ENCODE data around the gene EHD4.

EHD4 gene

DNA sequence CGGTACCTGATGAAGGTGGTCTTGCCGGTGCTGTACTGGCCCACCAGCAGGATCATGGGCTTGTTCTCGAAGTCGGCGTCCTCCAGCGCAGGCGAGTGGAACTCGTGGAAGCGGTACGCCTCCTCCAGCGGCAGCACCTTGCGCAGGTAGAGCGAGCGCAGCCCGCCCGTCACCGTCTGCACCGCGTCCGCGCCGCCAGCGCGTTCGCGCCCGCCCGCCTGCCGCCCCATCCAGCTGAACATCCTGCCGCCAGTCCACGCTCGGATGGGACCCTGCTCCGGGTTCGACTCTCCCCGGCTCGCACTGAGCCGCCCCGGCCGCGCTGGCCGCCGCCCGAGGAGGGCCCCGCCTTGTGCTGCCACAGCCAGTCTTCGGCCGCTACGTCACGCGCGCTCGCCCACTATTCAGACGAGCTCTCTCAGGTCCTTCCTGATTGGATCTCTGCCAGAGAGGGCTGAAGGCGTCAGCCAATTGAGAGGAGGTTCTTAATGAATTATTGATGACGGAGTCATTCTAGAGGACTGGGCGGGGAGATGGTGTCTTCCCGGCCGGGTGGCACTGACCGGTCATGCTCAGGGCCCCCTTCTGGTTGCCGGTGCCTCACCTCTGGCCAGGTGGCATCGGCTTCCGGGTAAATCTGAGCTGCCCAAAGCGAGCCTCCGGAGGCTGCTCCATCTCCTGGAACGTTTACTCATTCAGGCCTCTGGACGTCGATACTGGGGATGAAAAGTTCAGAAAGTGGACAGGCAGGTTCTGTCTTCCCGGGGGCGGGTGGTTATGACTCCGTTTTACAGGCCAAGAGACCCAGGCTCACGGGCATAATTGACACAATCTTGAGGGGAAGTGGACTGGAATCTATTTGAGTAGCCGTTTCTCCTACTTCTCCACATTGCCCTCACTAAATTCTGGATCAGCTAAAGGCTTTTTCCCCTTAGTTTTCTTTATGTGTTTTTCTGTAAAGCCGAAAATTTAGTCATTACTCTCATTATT is at the start of gene EHD4:
EHD4 (minus strand) TSS at position 305 of the 990 bp plus-strand sequence; CDS start at position 242, 63 bp downstream.
- peak; percentile 91 for DNase-seq (ENCODE audit: low read depth)

GRCh38 chr15:42021593-42021992 is 49.2 kb upstream of the EHD4 start:
- no peak for DNase-seq (ENCODE audit: low read depth)

GRCh38 chr15:42020713-42021273 is 48.4 kb upstream of the EHD4 start, which contains the start of gene PLA2G4E:
Gene PLA2G4E, minus strand, starts transcription at chr15:42021042. Its CDS starts 12 bp downstream, at chr15:42021030.
- no peak for DNase-seq (ENCODE audit: low read depth)

DNA sequence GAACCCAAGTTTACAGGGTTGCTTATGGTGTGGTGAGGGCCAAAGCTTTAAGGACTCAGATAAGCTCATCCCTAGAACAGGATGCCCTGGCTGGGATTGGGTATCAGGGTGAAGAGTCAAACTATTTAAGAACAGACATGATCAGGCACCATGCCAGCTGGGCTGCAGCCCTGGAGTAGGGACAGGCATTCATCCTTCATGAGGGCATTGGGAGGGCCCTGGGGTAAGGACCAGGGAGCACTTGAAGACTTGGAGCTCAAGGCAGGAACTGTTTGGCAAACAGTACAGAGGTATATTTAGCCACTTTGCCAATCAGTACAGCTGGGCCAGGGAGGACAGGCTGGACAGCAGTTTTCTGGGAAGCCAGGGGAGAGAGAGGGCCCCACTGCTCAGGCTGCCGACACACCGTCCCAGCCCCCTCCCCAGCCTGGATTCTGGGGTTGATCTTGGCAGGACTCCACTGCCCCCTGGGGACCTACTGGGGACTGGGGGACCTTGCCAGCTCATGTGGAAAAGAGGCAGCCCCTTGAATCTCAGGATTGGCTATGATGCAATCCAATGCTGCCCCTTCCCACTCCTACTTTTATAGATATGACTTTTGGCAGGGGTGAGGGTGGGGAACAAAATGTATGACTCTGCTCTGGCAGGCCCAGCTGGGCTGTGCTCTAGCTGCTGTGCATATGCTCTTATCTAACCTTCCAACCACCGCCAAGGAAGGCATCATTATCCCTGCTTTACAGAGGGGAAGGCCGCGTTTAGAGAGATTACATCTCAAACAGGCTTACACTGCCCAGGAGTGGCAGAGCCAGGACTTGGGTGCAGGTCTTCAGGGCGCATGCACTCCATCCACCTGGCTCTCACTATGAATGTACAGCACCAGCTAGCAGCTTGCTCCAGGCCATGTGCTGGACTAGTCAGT is 46.2 kb upstream of the EHD4 start:
- no peak for DNase-seq (ENCODE audit: low read depth)

GRCh38 chr15:42016971-42017370 is 44.6 kb upstream of the EHD4 start:
- no peak for DNase-seq (ENCODE audit: low read depth)

GRCh38 chr15:42014406-42014805 is 42.0 kb upstream of the EHD4 start:
- no peak for DNase-seq (ENCODE audit: low read depth)

DNA sequence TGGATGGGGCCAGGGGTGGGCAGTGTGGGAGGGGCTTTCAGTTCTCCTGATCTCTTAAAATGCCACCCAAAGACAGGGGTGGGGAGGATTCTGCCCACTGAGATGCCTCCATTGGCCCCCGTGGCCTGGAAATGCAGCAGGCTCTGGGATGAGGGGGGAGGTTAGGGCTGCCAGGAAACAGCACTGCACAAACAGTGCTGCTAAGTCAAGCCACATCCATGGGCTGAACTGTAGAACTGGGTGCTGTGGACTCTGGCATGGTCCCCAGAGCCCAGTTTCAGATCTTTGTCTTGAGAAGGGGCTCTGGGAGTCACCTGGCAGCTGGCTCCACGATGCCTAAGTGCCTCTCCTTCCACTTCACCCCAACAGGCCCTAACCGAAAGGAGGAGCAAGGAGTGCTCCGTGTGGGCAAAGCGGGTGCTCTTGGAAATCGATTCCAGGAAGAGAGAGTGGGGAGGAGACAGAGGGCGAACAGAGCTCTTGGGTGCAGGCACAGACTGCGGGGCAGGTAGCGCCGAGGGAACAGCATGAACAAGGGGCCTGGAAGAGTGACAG is 40.6 kb upstream of the EHD4 start:
- no peak for DNase-seq (ENCODE audit: low read depth)

- no peak for DNase-seq (ENCODE audit: low read depth)
Measured at GRCh38 chr15:42012241-42012640, 39.9 kb upstream of the EHD4 start.

- no peak for DNase-seq (ENCODE audit: low read depth)
Measured at GRCh38 chr15:42011074-42011473, 38.7 kb upstream of the EHD4 start.

DNA sequence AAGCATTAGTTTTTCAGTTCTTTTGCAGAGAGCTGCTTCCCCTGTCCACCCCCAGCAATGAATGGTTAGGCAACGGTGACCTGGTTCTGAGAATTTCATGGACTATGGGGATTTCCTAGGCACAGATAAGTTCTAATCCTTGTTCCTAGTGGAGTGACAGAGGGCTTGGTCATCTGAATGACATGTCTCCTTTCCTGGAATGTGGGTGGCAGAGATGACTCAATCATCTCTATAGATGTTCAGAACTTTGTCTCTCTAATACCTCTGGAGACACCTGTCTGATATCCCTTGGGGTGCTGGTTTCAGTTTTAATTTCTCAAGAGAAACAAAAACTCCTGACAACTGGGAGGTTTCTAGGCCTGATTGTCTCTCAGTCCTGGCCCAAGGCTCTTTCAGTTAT is 38.1 kb upstream of the EHD4 start:
- no peak for DNase-seq (ENCODE audit: low read depth)

GRCh38 chr15:42009474-42009873 is 37.1 kb upstream of the EHD4 start:
- DNase-seq (ENCODE audit: low read depth) = no peak

DNA sequence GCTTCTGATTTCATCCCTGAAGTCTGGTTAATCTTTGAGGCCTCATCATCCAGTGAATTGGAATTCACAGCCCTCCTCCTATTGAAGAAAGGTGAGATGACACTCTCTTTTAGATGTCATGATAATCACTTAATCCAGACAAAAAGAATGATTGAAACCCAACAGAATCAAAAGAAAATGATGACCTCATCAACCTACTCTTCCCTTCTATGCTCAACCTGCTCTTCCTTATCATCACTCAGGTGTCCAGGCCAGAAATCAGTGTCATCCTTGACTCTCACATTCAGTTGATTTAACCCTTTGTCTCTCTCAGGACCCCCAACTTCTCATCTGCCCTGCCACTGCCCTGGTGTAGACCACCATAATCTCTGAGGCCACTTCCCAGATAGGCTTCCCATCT is 36.7 kb upstream of the EHD4 start:
- no peak for DNase-seq (ENCODE audit: low read depth)

- DNase-seq (ENCODE audit: low read depth) = no peak
Measured at GRCh38 chr15:42007386-42007785, 35.0 kb upstream of the EHD4 start.

DNA sequence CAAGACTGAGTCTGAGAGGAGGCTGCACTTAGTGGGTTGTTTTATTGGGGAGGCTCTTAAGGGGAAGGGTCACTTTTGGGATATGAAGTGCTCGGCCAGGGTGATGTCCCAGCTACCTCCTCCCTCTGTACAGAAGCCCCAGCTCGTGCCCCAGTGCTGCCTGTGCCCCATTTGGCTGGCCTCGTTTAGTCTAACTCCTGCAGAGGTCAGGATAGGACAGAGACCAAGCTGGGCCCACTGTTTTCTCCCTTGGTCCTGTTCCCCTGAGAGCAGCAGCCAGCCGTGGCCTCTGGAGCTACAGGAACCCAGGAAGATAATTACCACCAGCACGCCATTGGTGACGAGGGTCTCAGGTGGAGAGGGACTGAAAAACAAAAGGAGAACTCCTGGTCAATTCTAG is 30.0 kb upstream of the EHD4 start:
- DNase-seq (ENCODE audit: low read depth) = no peak

GRCh38 chr15:42001236-42001635 is 28.9 kb upstream of the EHD4 start:
- DNase-seq (ENCODE audit: low read depth) = no peak

GRCh38 chr15:41999290-42000285 is 27.2 kb upstream of the EHD4 start:
- DNase-seq (ENCODE audit: low read depth) = no peak

- DNase-seq (ENCODE audit: low read depth) = no peak
Measured at GRCh38 chr15:41997845-41998244, 25.5 kb upstream of the EHD4 start.

DNA sequence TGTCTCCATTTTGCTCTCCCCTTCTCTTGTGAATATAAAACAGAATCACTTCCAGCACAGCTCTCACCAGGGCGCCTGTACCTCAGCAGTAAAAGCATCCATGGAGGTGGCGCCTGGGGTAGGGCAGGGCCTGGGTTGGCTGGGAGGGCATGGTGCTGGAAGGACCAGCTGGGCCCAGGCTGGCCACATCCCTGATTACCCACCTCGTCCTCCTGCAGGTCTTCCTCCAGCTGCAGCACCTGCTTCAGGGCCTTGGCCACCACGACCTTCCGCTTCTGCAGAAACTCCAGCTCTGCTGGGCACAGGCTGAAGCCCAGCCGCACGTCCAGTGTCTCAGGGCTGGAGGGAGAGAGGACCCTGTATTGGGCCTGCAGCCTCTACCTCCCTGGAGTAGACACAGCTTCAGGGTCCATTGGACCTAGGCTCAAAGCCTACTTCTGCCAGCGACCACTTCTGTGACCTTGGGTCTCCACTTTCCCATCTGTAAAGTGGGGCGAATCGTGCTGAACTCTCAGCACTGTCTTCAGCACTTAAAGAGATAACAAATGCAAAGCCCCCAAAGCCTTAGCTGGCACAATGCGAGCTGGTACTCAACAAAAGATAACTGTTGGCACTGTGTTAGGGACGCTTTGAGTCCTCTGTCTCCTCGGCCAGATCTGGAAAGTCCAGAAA is 24.7 kb upstream of the EHD4 start:
- no peak for DNase-seq (ENCODE audit: low read depth)

GRCh38 chr15:41996376-41996775 is 24.0 kb upstream of the EHD4 start:
- no peak for DNase-seq (ENCODE audit: low read depth)

GRCh38 chr15:41995476-41995855 is 23.1 kb upstream of the EHD4 start:
- DNase-seq (ENCODE audit: low read depth) = no peak
